ENCODE results near the gene LRIT2.
A peak's percentile ranks its signal among the peaks of the same experiment; 100 is the strongest.

The LRIT2 gene

GRCh38 chr10:84196083-84196482, 29.3 kb downstream of the LRIT2 start:
- no peak overlapping the region for H3K4me3 ChIP-seq (ENCODE audit: low read depth, low read length)
- DNase-seq (ENCODE audit: low read depth), result no peak
- TF ChIP-seq, protein P1, sequence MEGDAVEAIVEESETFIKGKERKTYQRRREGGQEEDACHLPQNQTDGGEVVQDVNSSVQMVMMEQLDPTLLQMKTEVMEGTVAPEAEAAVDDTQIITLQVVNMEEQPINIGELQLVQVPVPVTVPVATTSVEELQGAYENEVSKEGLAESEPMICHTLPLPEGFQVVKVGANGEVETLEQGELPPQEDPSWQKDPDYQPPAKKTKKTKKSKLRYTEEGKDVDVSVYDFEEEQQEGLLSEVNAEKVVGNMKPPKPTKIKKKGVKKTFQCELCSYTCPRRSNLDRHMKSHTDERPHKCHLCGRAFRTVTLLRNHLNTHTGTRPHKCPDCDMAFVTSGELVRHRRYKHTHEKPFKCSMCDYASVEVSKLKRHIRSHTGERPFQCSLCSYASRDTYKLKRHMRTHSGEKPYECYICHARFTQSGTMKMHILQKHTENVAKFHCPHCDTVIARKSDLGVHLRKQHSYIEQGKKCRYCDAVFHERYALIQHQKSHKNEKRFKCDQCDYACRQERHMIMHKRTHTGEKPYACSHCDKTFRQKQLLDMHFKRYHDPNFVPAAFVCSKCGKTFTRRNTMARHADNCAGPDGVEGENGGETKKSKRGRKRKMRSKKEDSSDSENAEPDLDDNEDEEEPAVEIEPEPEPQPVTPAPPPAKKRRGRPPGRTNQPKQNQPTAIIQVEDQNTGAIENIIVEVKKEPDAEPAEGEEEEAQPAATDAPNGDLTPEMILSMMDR (IDR thresholded peaks at IDR 0.05; ENCODE audit: insufficient read depth, low read depth, low read length, missing control alignments), result no peak

- H3K4me3 ChIP-seq (ENCODE audit: low read depth, low read length), result peak overlapping the region; percentile 61
- TF ChIP-seq, protein P1 (IDR thresholded peaks at IDR 0.05; ENCODE audit: insufficient read depth, low read depth, low read length, missing control alignments), result no peak
- no peak for DNase-seq (ENCODE audit: low read depth)
These were observed 30.1 kb downstream of the LRIT2 start for GRCh38 chr10:84195044-84195830.

DNA sequence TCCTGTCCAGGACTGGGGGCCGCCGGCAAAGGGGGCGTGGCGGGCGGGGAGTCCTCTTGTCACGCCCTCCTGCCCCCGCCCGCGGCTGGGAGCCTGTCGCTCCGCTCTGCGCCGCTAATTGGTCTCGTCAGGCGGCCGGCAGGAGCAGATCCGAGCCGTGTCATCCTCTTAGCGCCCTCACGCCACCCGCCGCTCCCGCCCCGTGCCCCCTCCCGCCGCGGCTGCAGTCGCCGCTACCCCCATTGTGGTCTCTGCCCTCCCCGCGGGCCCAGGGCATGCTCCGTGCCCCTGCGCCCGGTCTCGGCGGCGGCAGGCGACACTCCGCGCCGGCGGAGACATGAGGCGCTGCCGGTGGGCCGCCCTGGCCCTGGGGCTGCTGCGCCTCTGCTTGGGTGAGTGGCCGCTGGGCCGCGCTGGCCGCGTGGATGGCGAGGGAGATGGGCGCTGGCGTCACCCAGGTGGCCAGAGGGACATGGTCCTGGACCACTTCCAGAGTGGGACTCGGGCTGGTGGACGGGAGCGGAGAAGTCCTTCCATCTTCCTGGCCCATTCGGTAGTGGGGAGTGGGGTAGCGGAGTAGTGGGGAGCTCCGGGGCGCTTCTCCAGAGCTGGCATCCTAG, 30.8 kb downstream of the LRIT2 start, which contains the start of gene CDHR1:
CDHR1 (plus strand) TSS at position 114 of the 620 bp plus-strand sequence; CDS start at position 338, 224 bp downstream.
- TF ChIP-seq, protein P1 (IDR thresholded peaks at IDR 0.05; ENCODE audit: insufficient read depth, low read depth, low read length, missing control alignments), result no peak
- DNase-seq (ENCODE audit: low read depth), result peak; percentile 70
- H3K4me3 ChIP-seq (ENCODE audit: low read depth, low read length), result peak within 1 kb of the TSS; percentile 61

DNA sequence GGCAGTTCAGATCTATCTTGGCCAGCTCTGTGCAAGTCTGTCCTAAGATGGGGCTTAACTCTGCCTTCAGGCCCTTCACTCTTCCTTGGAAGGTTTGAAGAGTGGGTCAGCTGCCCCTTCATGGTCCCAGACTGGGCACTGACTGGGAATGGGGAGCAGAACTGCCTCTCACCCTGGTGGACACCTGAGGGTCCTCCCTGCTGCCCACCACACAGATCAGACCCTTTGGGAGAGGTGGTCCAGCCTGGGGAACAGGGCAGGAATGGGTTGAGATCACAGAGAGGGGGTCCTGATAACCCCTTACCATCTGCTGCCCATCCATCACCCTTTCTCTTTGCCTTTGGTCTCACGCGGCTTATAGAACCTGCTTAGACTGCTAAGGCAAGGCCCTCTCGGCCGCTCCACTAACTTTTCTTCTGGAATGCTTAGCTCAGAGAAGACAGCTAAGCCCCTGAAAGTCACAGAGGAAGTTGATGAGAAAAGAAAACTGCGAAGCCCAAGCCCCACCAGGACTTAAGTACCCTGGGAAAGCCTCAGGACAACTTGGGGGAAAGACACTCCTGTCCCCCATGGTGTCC, 31.4 kb downstream of the LRIT2 start:
- no peak for DNase-seq (ENCODE audit: low read depth)
- peak overlapping the region; percentile 61 for H3K4me3 ChIP-seq (ENCODE audit: low read depth, low read length)
- TF ChIP-seq, protein P1 (IDR thresholded peaks at IDR 0.05; ENCODE audit: insufficient read depth, low read depth, low read length, missing control alignments), result no peak

- DNase-seq (ENCODE audit: low read depth), result no peak
- no peak overlapping the region for H3K4me3 ChIP-seq (ENCODE audit: low read depth, low read length)
- TF ChIP-seq, protein P1 (IDR thresholded peaks at IDR 0.05; ENCODE audit: insufficient read depth, low read depth, low read length, missing control alignments), result no peak
These were observed 32.0 kb downstream of the LRIT2 start for GRCh38 chr10:84193327-84193726.

DNA sequence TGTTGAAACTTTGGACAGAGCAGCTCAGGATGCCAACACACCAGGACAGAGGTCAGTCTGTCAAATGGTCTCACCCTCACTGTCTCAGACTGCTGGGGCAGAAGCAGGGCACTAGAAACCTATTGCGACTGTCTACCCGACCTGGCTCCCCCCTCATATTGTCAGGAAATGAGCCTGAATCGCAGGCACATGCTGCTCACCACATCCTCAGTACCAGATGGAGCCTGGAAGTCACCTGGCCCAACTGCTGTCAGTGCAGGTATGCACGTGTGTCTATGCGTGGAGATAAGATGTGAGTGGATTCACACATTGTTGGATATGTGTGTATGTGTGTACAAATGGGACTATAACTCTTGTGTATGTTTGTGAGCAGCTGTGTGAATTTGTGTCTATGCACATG, 34.2 kb downstream of the LRIT2 start:
- DNase-seq (ENCODE audit: low read depth), result no peak
- TF ChIP-seq, protein P1 (IDR thresholded peaks at IDR 0.05; ENCODE audit: insufficient read depth, low read depth, low read length, missing control alignments), result no peak
- no peak overlapping the region for H3K4me3 ChIP-seq (ENCODE audit: low read depth, low read length)

All from GM12865 (cell line).